Measurements from ENCODE around the gene SLC23A2. TPM values are rescaled to one million over a fixed set of nuclear protein-coding genes. Genes with fewer than 3 reads are reported as not detected.

The SLC23A2 gene
- polyA plus RNA-seq, 1 of the 3 experiments (the other 2 are of a cell fraction): 14.0 TPM

DNA sequence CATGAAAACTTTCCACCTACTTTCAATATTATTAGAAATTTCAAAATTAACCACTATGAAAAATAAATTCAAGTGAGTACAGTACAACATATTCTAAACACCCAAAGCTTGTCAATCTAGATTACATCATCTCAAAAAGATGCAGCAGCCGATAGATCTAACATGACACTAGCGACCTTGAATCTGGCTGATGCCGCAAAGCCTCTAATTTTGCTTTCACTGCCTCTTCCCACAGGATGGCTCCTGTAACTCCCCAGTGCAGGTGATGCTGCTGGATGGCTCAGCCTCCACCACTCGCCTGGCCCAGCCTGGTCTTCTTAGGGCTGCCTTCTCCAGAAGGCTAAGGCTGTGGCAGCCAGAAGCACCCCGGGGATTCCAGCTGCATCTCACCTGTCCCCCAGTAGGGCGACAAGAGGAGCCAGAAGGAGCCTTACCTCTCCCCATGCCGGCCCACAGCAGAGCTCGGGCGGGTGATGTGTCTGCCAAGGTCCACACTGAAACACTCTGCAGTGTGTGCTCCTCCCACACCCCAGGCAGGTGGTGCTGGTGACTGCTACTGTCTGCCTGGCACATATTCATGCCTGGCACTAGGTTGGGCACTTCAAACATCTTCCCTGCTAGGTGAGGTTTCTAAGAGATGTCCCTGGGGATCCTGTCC, 82.1 kb downstream of the SLC23A2 start:
- no peaks in the 10 kb centered on the region for H3F3A ChIP-seq (replicated peaks; ENCODE audit: insufficient read depth)
- POLR2A ChIA-PET: no interaction called here
- no peak overlapping the region for H2AFZ ChIP-seq (ENCODE audit: low read depth)

More for the DNA sequence above, 82.1 kb downstream of the SLC23A2 start:
- H3K27ac ChIP-seq (ENCODE audit: low read depth in 2 of 2, low read length in 1 of 2): no peak overlapping the region
- no peak overlapping the region for H3K9ac ChIP-seq
- H4K20me1 ChIP-seq (ENCODE audit: insufficient read depth): no peaks in the 10 kb centered on the region
- TF ChIP-seq TEAD4 (IDR thresholded peaks at IDR 0.05; ENCODE audit: borderline replicate concordance, insufficient read depth): no peak
- TF ChIP-seq, protein P1, sequence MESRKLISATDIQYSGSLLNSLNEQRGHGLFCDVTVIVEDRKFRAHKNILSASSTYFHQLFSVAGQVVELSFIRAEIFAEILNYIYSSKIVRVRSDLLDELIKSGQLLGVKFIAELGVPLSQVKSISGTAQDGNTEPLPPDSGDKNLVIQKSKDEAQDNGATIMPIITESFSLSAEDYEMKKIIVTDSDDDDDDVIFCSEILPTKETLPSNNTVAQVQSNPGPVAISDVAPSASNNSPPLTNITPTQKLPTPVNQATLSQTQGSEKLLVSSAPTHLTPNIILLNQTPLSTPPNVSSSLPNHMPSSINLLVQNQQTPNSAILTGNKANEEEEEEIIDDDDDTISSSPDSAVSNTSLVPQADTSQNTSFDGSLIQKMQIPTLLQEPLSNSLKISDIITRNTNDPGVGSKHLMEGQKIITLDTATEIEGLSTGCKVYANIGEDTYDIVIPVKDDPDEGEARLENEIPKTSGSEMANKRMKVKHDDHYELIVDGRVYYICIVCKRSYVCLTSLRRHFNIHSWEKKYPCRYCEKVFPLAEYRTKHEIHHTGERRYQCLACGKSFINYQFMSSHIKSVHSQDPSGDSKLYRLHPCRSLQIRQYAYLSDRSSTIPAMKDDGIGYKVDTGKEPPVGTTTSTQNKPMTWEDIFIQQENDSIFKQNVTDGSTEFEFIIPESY (IDR thresholded peaks at IDR 0.05; ENCODE audit: borderline replicate concordance, low read depth): no peak
- TF ChIP-seq, protein P2, sequence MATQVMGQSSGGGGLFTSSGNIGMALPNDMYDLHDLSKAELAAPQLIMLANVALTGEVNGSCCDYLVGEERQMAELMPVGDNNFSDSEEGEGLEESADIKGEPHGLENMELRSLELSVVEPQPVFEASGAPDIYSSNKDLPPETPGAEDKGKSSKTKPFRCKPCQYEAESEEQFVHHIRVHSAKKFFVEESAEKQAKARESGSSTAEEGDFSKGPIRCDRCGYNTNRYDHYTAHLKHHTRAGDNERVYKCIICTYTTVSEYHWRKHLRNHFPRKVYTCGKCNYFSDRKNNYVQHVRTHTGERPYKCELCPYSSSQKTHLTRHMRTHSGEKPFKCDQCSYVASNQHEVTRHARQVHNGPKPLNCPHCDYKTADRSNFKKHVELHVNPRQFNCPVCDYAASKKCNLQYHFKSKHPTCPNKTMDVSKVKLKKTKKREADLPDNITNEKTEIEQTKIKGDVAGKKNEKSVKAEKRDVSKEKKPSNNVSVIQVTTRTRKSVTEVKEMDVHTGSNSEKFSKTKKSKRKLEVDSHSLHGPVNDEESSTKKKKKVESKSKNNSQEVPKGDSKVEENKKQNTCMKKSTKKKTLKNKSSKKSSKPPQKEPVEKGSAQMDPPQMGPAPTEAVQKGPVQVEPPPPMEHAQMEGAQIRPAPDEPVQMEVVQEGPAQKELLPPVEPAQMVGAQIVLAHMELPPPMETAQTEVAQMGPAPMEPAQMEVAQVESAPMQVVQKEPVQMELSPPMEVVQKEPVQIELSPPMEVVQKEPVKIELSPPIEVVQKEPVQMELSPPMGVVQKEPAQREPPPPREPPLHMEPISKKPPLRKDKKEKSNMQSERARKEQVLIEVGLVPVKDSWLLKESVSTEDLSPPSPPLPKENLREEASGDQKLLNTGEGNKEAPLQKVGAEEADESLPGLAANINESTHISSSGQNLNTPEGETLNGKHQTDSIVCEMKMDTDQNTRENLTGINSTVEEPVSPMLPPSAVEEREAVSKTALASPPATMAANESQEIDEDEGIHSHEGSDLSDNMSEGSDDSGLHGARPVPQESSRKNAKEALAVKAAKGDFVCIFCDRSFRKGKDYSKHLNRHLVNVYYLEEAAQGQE (IDR thresholded peaks at IDR 0.05; ENCODE audit: low read depth, low read length): no peak
- TF ChIP-seq, protein P3, sequence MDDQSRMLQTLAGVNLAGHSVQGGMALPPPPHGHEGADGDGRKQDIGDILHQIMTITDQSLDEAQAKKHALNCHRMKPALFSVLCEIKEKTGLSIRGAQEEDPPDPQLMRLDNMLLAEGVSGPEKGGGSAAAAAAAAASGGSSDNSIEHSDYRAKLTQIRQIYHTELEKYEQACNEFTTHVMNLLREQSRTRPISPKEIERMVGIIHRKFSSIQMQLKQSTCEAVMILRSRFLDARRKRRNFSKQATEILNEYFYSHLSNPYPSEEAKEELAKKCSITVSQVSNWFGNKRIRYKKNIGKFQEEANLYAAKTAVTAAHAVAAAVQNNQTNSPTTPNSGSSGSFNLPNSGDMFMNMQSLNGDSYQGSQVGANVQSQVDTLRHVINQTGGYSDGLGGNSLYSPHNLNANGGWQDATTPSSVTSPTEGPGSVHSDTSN (IDR thresholded peaks at IDR 0.05): no peak
- no peak for TF ChIP-seq NRF1 (IDR thresholded peaks at IDR 0.05; ENCODE audit: low read depth, low read length)
- no peak for TF ChIP-seq JUND (IDR thresholded peaks at IDR 0.05)
- TF ChIP-seq MEF2A (IDR thresholded peaks at IDR 0.05; ENCODE audit: borderline replicate concordance, low read depth): no peak
- no peak for TF ChIP-seq RFX5 (IDR thresholded peaks at IDR 0.05; ENCODE audit: low read length)
- TF ChIP-seq TCF12 (IDR thresholded peaks at IDR 0.05): no peak
- no peak for TF ChIP-seq FOXJ3 (CRISPR knock-in tag; IDR thresholded peaks at IDR 0.05)
- TF ChIP-seq, protein P4, sequence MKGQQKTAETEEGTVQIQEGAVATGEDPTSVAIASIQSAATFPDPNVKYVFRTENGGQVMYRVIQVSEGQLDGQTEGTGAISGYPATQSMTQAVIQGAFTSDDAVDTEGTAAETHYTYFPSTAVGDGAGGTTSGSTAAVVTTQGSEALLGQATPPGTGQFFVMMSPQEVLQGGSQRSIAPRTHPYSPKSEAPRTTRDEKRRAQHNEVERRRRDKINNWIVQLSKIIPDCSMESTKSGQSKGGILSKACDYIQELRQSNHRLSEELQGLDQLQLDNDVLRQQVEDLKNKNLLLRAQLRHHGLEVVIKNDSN (IDR thresholded peaks at IDR 0.05; ENCODE audit: borderline replicate concordance, low read depth): no peak
- TF ChIP-seq EZH2phosphoT487 (IDR thresholded peaks at IDR 0.05; ENCODE audit: borderline replicate concordance, low read depth): no peak
- TF ChIP-seq POLR2AphosphoS5 (IDR thresholded peaks at IDR 0.05; ENCODE audit: low read depth, low read length): no peak
- TF ChIP-seq, protein P5, sequence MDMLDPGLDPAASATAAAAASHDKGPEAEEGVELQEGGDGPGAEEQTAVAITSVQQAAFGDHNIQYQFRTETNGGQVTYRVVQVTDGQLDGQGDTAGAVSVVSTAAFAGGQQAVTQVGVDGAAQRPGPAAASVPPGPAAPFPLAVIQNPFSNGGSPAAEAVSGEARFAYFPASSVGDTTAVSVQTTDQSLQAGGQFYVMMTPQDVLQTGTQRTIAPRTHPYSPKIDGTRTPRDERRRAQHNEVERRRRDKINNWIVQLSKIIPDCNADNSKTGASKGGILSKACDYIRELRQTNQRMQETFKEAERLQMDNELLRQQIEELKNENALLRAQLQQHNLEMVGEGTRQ (IDR thresholded peaks at IDR 0.05; ENCODE audit: borderline replicate concordance, low read depth, low read length): no peak
- TF ChIP-seq RXRA (IDR thresholded peaks at IDR 0.05; ENCODE audit: borderline replicate concordance, low read depth): no peak
- TF ChIP-seq, protein P6, sequence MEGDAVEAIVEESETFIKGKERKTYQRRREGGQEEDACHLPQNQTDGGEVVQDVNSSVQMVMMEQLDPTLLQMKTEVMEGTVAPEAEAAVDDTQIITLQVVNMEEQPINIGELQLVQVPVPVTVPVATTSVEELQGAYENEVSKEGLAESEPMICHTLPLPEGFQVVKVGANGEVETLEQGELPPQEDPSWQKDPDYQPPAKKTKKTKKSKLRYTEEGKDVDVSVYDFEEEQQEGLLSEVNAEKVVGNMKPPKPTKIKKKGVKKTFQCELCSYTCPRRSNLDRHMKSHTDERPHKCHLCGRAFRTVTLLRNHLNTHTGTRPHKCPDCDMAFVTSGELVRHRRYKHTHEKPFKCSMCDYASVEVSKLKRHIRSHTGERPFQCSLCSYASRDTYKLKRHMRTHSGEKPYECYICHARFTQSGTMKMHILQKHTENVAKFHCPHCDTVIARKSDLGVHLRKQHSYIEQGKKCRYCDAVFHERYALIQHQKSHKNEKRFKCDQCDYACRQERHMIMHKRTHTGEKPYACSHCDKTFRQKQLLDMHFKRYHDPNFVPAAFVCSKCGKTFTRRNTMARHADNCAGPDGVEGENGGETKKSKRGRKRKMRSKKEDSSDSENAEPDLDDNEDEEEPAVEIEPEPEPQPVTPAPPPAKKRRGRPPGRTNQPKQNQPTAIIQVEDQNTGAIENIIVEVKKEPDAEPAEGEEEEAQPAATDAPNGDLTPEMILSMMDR (IDR thresholded peaks at IDR 0.05): no peak
- TF ChIP-seq SMC3 (IDR thresholded peaks at IDR 0.05; ENCODE audit: low read depth, low read length): no peak
- TF ChIP-seq EP300 (IDR thresholded peaks at IDR 0.05; ENCODE audit: borderline replicate concordance in 1 of 2, low read depth in 1 of 2, low read length in 1 of 2): no peak
- H3K9me3 ChIP-seq: no peaks in the 10 kb centered on the region
- no peak overlapping the region for H3K4me2 ChIP-seq
- 72% methylated on average over 4 of the region's 9 CpGs for WGBS (ENCODE audit: low lambda C conversion rate)
- DNase-seq: no peak
- H3K9me2 ChIP-seq: no peaks in the 10 kb centered on the region
- no peak overlapping the region for H3K4me3 ChIP-seq (ENCODE audit: low read depth in 2 of 2, low read length in 1 of 2)
- no peaks in the 10 kb centered on the region for H3K27me3 ChIP-seq (ENCODE audit: insufficient read depth)
- H3K36me3 ChIP-seq (replicated peaks in 1 of 2; ENCODE audit: control insufficient read depth in 1 of 2, insufficient read depth in 2 of 2, low read length in 1 of 2): no peaks in the 10 kb centered on the region
- H3K4me1 ChIP-seq (ENCODE audit: control insufficient read depth in 1 of 2, insufficient read depth in 2 of 2, low read depth in 1 of 2, low read length in 1 of 2): peaks cover 0 to 8% of the 10 kb centered on the region in 2 experiments; a peak in 2 of 4 replicates
- H3K79me2 ChIP-seq (ENCODE audit: insufficient read depth): no peaks in the 10 kb centered on the region
- CTCF ChIA-PET: interaction anchor here (1.7 to 4.3 kb wide), 3 partner anchors 12 to 311 kb away, joined by 4 to 12 read pairs (median 4); no protein-coding TSS in a partner anchor
